Astrocyte of the spinal cord (primary cell): Measurements from ENCODE around the gene MMP12.
"Not testable (repeated sequence)": the region's sequence is repeated elsewhere in the genome, so short reads cannot be mapped to it uniquely, and the experiment has no call there.

Experiments
- DNase-seq: peaks from one replicate; pipeline ENCODE4 v3.0.0; 2011; ENCODE audit warnings: low read depth, low spot score
- H3K4me3 ChIP-seq: 2 replicates; pipeline ENCODE4 v1.5.1; 2011; ENCODE audit warnings: low read depth, mild to moderate bottlenecking, low read length, moderate library complexity
- in situ Hi-C: cut with HindIII; loops from 2 replicates; pipeline ENCODE4 v1.10.0; 2017; ENCODE audit warnings: low sequenced_read_pairs
- TF ChIP-seq, protein P1 (sequence below): IDR thresholded peaks from 2 replicates; pipeline ENCODE4 v1.5.1; 2012; ENCODE audit warnings: low read depth, mild to moderate bottlenecking, low read length, inconsistent platforms

Gene MMP12

DNA sequence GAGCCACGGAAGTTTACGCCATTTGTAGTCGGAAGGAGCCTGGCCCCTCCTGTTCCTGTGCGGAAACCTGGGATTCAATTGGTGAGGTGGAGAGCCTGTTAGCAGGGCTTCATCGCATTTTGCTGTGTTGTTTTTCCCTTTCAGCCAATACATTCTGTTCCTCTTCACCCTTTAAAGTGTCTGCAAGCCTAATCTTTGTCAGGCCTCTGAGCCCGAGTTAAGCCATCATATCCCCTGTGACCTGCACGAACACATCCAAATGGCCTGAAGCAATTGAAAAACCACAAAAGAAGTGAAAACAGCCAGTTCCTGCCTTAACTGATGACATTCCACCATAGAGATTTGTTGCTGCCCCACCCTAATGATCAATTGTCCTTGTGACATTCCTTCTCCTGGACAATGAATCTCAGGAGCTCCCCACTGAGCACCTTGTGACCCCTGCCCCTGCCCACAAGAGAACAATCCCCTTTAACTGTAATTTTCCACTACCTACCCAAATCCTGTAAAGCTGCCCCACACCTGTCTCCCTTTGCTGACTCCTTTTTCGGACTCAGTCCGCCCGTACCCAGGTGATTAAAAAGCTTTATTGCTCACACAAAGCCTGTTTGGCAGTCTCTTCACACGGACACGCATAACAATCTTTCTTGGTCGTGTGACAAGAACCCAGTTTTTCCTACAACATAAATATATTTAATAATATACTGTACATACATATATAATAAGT, 37.1 kb upstream of the MMP12 start:
- TF ChIP-seq, protein P1, sequence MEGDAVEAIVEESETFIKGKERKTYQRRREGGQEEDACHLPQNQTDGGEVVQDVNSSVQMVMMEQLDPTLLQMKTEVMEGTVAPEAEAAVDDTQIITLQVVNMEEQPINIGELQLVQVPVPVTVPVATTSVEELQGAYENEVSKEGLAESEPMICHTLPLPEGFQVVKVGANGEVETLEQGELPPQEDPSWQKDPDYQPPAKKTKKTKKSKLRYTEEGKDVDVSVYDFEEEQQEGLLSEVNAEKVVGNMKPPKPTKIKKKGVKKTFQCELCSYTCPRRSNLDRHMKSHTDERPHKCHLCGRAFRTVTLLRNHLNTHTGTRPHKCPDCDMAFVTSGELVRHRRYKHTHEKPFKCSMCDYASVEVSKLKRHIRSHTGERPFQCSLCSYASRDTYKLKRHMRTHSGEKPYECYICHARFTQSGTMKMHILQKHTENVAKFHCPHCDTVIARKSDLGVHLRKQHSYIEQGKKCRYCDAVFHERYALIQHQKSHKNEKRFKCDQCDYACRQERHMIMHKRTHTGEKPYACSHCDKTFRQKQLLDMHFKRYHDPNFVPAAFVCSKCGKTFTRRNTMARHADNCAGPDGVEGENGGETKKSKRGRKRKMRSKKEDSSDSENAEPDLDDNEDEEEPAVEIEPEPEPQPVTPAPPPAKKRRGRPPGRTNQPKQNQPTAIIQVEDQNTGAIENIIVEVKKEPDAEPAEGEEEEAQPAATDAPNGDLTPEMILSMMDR, result no peak
- DNase-seq, result no peak
- H3K4me3 ChIP-seq, result no peak overlapping the region
- in situ Hi-C loops, result no loop called here

DNA sequence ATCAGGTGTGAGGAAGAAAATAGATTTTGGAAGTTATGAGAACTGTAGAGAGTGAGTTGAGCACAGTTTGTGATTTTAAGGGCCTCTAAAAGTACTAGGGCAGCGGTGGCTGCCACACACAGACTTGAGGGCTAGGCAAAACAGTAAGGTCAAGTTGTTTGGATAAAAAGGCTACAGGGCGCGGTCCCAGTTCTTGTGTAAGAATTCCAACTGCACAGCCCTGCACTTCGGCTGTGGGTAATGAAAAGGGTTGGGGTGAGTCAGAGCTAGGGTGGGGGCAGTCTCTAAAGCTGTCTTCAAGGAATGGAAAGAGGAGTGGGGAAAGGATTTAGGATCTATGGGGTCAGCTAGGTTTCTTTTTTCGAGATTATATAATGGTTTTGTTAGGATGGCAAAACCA, 31.1 kb upstream of the MMP12 start:
- H3K4me3 ChIP-seq, DNase-seq, in situ Hi-C loops: not testable (repeated sequence)

DNA sequence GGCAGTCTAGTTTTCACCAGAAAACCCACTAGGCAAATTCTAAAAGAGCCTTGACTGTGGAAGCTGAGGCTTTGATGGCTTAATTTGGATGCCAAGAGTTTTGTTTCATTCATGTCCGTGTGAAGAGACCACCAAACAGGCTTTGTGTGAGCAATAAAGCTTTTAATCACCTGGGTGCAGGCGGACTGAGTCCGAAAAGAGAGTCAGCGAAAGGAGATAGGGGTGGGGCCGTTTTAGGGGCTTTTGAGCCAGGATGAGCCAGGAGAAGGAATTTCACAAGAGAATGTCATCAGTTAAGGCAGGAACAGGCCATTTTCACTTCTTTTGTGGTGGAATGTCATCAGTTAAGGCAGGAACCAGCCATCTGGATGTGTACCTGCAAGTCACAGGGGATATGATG, 29.1 kb upstream of the MMP12 start:
- H3K4me3 ChIP-seq, DNase-seq, in situ Hi-C loops: not testable (repeated sequence)

DNA sequence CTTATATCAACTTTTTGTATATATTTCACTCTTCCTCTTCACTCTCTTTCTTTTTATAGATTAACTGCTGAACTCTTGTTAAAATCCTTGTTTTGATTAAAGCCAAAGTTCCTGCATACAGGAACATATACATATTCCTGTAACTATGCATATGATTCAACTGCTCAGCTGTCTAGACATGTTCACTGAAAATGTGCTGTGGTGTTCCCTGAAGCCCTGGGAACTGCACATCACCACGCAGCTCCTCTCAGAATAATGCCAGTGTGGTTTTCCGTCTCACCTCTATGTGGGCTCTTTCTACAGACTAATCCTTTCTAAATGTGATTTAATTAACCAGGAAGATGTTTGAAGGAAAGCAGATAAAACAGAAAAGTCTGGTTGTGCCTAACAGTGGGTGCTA, 25.6 kb upstream of the MMP12 start:
- H3K4me3 ChIP-seq, result no peak overlapping the region
- TF ChIP-seq, protein P1, result no peak
- no peak for DNase-seq
- in situ Hi-C loops, result no loop called here

DNA sequence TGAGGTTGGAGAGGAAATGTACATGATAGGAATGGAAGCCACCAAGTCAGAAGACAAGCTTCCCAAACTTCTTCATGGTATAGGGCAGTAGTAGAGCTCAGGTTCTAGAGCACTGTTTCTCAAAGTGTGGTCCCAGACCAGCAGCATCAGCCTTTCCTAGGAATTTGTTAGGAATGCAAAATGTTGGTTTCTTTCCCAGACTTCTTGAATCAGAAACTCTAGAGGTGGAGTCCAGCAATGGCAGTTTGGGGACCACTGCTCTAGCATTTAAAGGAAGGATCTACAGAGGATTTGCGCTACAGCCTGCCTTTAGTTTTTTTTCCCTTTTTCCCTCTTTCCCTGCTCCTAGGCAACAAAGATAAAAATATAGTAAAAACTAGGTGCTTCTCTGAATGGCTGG, 17.0 kb upstream of the MMP12 start:
- in situ Hi-C loops, result no loop called here
- TF ChIP-seq, protein P1, result no peak
- DNase-seq, result no peak
- no peak overlapping the region for H3K4me3 ChIP-seq

- H3K4me3 ChIP-seq, result no peak overlapping the region
- TF ChIP-seq, protein P1, result no peak
- no peak for DNase-seq
- in situ Hi-C loops, result no loop called here
Observed at GRCh38 chr11:102886999-102887398, 12.2 kb upstream of the MMP12 start.

DNA sequence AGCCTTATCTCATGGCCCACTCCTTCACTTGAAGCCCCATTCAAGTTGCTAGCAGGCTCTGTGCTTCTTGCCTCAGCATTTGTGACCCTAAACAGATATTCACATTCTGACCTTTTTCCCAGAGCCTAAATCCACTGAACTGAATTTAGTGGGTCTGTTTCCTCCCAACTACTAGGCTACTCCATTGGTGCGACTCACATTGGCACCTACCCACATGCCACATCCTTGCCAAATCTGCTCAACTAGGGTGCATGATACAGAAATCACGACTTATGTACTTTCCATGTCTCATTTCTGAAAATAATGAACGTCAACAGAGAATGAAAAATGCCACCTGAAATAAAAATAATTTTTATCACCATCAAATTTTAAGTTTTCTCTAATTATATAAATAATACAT, 8.4 kb upstream of the MMP12 start:
- H3K4me3 ChIP-seq, result no peak overlapping the region
- TF ChIP-seq, protein P1, result no peak
- DNase-seq, result no peak
- in situ Hi-C loops, result no loop called here

GRCh38 chr11:102882389-102883024, 7.7 kb upstream of the MMP12 start:
- TF ChIP-seq, protein P1, result no peak
- DNase-seq, result peak; percentile 51
- no peak overlapping the region for H3K4me3 ChIP-seq
- in situ Hi-C loops, result no loop called here
